Measurements from ENCODE around the gene PTPRN2. TPM values are rescaled to one million over a fixed set of nuclear protein-coding genes. Genes with fewer than 3 reads are reported as not detected.

The PTPRN2 gene
- total and polyA plus RNA-seq, 9 of the 15 experiments (the other 6 are each of a cell fraction or from before 2014, with no cell fraction given), result not detected

GRCh38 chr7:158296798-158297104, 290.9 kb downstream of the PTPRN2 start (continued):
- TF ChIP-seq ZNF518B (CRISPR knock-in tag; IDR thresholded peaks at IDR 0.05) (no peak), ZNF766 (CRISPR knock-in tag; conservative IDR thresholded peaks at IDR 0.05) (no peak), NR4A1 (CRISPR knock-in tag; IDR thresholded peaks at IDR 0.05) (no peak), NR4A1 (tag; IDR thresholded peaks at IDR 0.05) (no peak), CBX8 (IDR thresholded peaks at IDR 0.05; ENCODE audit: borderline replicate concordance, extremely low read depth, low read depth, low read length, poor library complexity, severe bottlenecking) (no peak), ZNF668 (CRISPR knock-in tag; IDR thresholded peaks at IDR 0.05) (no peak), KDM4B (IDR thresholded peaks at IDR 0.05; ENCODE audit: borderline replicate concordance in 2 of 2, low read depth in 1 of 2) (no peak), NFE2 (IDR thresholded peaks at IDR 0.05; ENCODE audit: low read depth) (no peak), TBP (optimal IDR thresholded peaks at IDR 0.05; ENCODE audit: low read depth, low read length) (no peak), ZNF146 (CRISPR knock-in tag; IDR thresholded peaks at IDR 0.05; ENCODE audit: unreplicated experiment) (no peak)
